ENCODE results near the gene SCAI. TPM values are rescaled to one million over a fixed set of nuclear protein-coding genes. Genes with fewer than 3 reads are reported as not detected.
"Not testable (repeated sequence)": the region's sequence is repeated elsewhere in the genome, so short reads cannot be mapped to it uniquely, and the experiment has no call there.

Gene SCAI
- polyA plus RNA-seq, 2 donors: 0.89 to 1.2 TPM

- Histone ChIP-seq H3K4me3 (ENCODE audit: low read depth in 1 of 2, low read length in 2 of 2) (no peak overlapping the region), H3K36me3 (ENCODE audit: control insufficient read depth in 2 of 2, insufficient read depth in 2 of 2, low read length in 1 of 2) (no peaks in the 10 kb centered on the region), H3K27ac (ENCODE audit: low read depth in 2 of 2, low read length in 1 of 2) (no peak overlapping the region), H3K27me3 (ENCODE audit: control insufficient read depth in 1 of 2, insufficient read depth in 2 of 2, low read length in 2 of 2) (no peaks in the 10 kb centered on the region), H3K9me3 (ENCODE audit: control insufficient read depth in 2 of 2, insufficient read depth in 1 of 2, low read depth in 1 of 2, low read length in 1 of 2) (no peaks in the 10 kb centered on the region), H3K4me1 (ENCODE audit: control insufficient read depth in 2 of 2, insufficient read depth in 2 of 2, low read length in 1 of 2) (no peaks in the 10 kb centered on the region)
Observed at GRCh38 chr9:125089331-125089730, 54.0 kb downstream of the SCAI start.

- Histone ChIP-seq H3K9me3 (ENCODE audit: control insufficient read depth in 2 of 2, insufficient read depth in 1 of 2, low read depth in 1 of 2, low read length in 1 of 2) (no peaks in the 10 kb centered on the region), H3K4me3 (ENCODE audit: low read depth in 1 of 2, low read length in 2 of 2) (no peak overlapping the region), H3K27me3 (ENCODE audit: control insufficient read depth in 1 of 2, insufficient read depth in 2 of 2, low read length in 2 of 2) (no peaks in the 10 kb centered on the region), H3K4me1 (ENCODE audit: control insufficient read depth in 2 of 2, insufficient read depth in 2 of 2, low read length in 1 of 2) (no peaks in the 10 kb centered on the region), H3K36me3 (ENCODE audit: control insufficient read depth in 2 of 2, insufficient read depth in 2 of 2, low read length in 1 of 2) (no peaks in the 10 kb centered on the region), H3K27ac (ENCODE audit: low read depth in 2 of 2, low read length in 1 of 2) (no peak overlapping the region)
- 94 to 96% methylated on average over 5 of the region's 5 CpGs for WGBS, 2 donors
Observed at GRCh38 chr9:125088752-125089151, 54.6 kb downstream of the SCAI start.

GRCh38 chr9:125085703-125086477, 57.4 kb downstream of the SCAI start:
- WGBS, 2 donors: 84 to 85% methylated on average over 6 of the region's 6 CpGs
- Histone ChIP-seq H3K4me1 (ENCODE audit: control insufficient read depth in 2 of 2, insufficient read depth in 2 of 2, low read length in 1 of 2) (no peaks in the 10 kb centered on the region), H3K36me3 (ENCODE audit: control insufficient read depth in 2 of 2, insufficient read depth in 2 of 2, low read length in 1 of 2) (no peaks in the 10 kb centered on the region), H3K27me3 (ENCODE audit: control insufficient read depth in 1 of 2, insufficient read depth in 2 of 2, low read length in 2 of 2) (no peaks in the 10 kb centered on the region), H3K9me3 (ENCODE audit: control insufficient read depth in 2 of 2, insufficient read depth in 1 of 2, low read depth in 1 of 2, low read length in 1 of 2) (no peaks in the 10 kb centered on the region), H3K27ac (ENCODE audit: low read depth in 2 of 2, low read length in 1 of 2) (no peak overlapping the region), H3K4me3 (ENCODE audit: low read depth in 1 of 2, low read length in 2 of 2) (no peak overlapping the region)

GRCh38 chr9:125082197-125082596, 61.1 kb downstream of the SCAI start:
- not testable (repeated sequence) for H3K9me3 ChIP-seq (ENCODE audit: control insufficient read depth in 2 of 2, insufficient read depth in 1 of 2, low read depth in 1 of 2, low read length in 1 of 2); H3K36me3 ChIP-seq (ENCODE audit: control insufficient read depth in 2 of 2, insufficient read depth in 2 of 2, low read length in 1 of 2); H3K27ac ChIP-seq (ENCODE audit: low read depth in 2 of 2, low read length in 1 of 2); H3K4me3 ChIP-seq (ENCODE audit: low read depth in 1 of 2, low read length in 2 of 2); H3K27me3 ChIP-seq (ENCODE audit: control insufficient read depth in 1 of 2, insufficient read depth in 2 of 2, low read length in 2 of 2); H3K4me1 ChIP-seq (ENCODE audit: control insufficient read depth in 2 of 2, insufficient read depth in 2 of 2, low read length in 1 of 2)
- 92 to 99% methylated on average over 6 of the region's 6 CpGs for WGBS, 2 donors

- H3K4me1 ChIP-seq (ENCODE audit: control insufficient read depth in 2 of 2, insufficient read depth in 2 of 2, low read length in 1 of 2); H3K4me3 ChIP-seq (ENCODE audit: low read depth in 1 of 2, low read length in 2 of 2): not testable (repeated sequence)
- 82 to 91% methylated on average over 2 of the region's 2 CpGs for WGBS, 2 donors
Observed at GRCh38 chr9:125080797-125081196, 62.5 kb downstream of the SCAI start.

GRCh38 chr9:125079931-125080330, 63.4 kb downstream of the SCAI start:
- no peaks in the 10 kb centered on the region for H3K27me3 ChIP-seq (ENCODE audit: control insufficient read depth in 1 of 2, insufficient read depth in 2 of 2, low read length in 2 of 2)
- H3K27ac ChIP-seq (ENCODE audit: low read depth in 2 of 2, low read length in 1 of 2): no peak overlapping the region
- 81 to 82% methylated on average over 2 of the region's 2 CpGs for WGBS, 2 donors
- H3K4me3 ChIP-seq (ENCODE audit: low read depth in 1 of 2, low read length in 2 of 2): no peak overlapping the region
- H3K9me3 ChIP-seq (ENCODE audit: control insufficient read depth in 2 of 2, insufficient read depth in 1 of 2, low read depth in 1 of 2, low read length in 1 of 2): no peaks in the 10 kb centered on the region
- no peaks in the 10 kb centered on the region for H3K36me3 ChIP-seq (ENCODE audit: control insufficient read depth in 2 of 2, insufficient read depth in 2 of 2, low read length in 1 of 2)
- no peaks in the 10 kb centered on the region for H3K4me1 ChIP-seq (ENCODE audit: control insufficient read depth in 2 of 2, insufficient read depth in 2 of 2, low read length in 1 of 2)

More at GRCh38 chr9:125080797-125081196, 62.5 kb downstream of the SCAI start:
- not testable (repeated sequence) for H3K27ac ChIP-seq (ENCODE audit: low read depth in 2 of 2, low read length in 1 of 2); H3K27me3 ChIP-seq (ENCODE audit: control insufficient read depth in 1 of 2, insufficient read depth in 2 of 2, low read length in 2 of 2); H3K9me3 ChIP-seq (ENCODE audit: control insufficient read depth in 2 of 2, insufficient read depth in 1 of 2, low read depth in 1 of 2, low read length in 1 of 2); H3K36me3 ChIP-seq (ENCODE audit: control insufficient read depth in 2 of 2, insufficient read depth in 2 of 2, low read length in 1 of 2)

- no peaks in the 10 kb centered on the region for H3K4me1 ChIP-seq (ENCODE audit: control insufficient read depth in 2 of 2, insufficient read depth in 2 of 2, low read length in 1 of 2)
- no peak overlapping the region for H3K27ac ChIP-seq (ENCODE audit: low read depth in 2 of 2, low read length in 1 of 2)
- no peaks in the 10 kb centered on the region for H3K36me3 ChIP-seq (ENCODE audit: control insufficient read depth in 2 of 2, insufficient read depth in 2 of 2, low read length in 1 of 2)
- H3K9me3 ChIP-seq (ENCODE audit: control insufficient read depth in 2 of 2, insufficient read depth in 1 of 2, low read depth in 1 of 2, low read length in 1 of 2): no peaks in the 10 kb centered on the region
- no peak overlapping the region for H3K4me3 ChIP-seq (ENCODE audit: low read depth in 1 of 2, low read length in 2 of 2)
- WGBS, 2 donors: 97% methylated on average over 7 of the region's 7 CpGs
- no peaks in the 10 kb centered on the region for H3K27me3 ChIP-seq (ENCODE audit: control insufficient read depth in 1 of 2, insufficient read depth in 2 of 2, low read length in 2 of 2)
Observed at GRCh38 chr9:125075997-125076396, 67.3 kb downstream of the SCAI start.

GRCh38 chr9:125074976-125075375, 68.4 kb downstream of the SCAI start:
- Histone ChIP-seq H3K27ac (ENCODE audit: low read depth in 2 of 2, low read length in 1 of 2) (no peak overlapping the region), H3K9me3 (ENCODE audit: control insufficient read depth in 2 of 2, insufficient read depth in 1 of 2, low read depth in 1 of 2, low read length in 1 of 2) (no peaks in the 10 kb centered on the region), H3K36me3 (ENCODE audit: control insufficient read depth in 2 of 2, insufficient read depth in 2 of 2, low read length in 1 of 2) (no peaks in the 10 kb centered on the region), H3K4me1 (ENCODE audit: control insufficient read depth in 2 of 2, insufficient read depth in 2 of 2, low read length in 1 of 2) (no peaks in the 10 kb centered on the region), H3K4me3 (ENCODE audit: low read depth in 1 of 2, low read length in 2 of 2) (no peak overlapping the region), H3K27me3 (ENCODE audit: control insufficient read depth in 1 of 2, insufficient read depth in 2 of 2, low read length in 2 of 2) (no peaks in the 10 kb centered on the region)
- 71 to 91% methylated on average over 2 of the region's 2 CpGs for WGBS, 2 donors

- no peaks in the 10 kb centered on the region for H3K9me3 ChIP-seq (ENCODE audit: control insufficient read depth in 2 of 2, insufficient read depth in 1 of 2, low read depth in 1 of 2, low read length in 1 of 2)
- H3K36me3 ChIP-seq (ENCODE audit: control insufficient read depth in 2 of 2, insufficient read depth in 2 of 2, low read length in 1 of 2): no peaks in the 10 kb centered on the region
- peaks cover 0 to 2% of the 10 kb centered on the region in 2 donors for H3K4me1 ChIP-seq (ENCODE audit: control insufficient read depth in 2 of 2, insufficient read depth in 2 of 2, low read length in 1 of 2)
- H3K4me3 ChIP-seq (ENCODE audit: low read depth in 1 of 2, low read length in 2 of 2): no peak overlapping the region
- H3K27me3 ChIP-seq (ENCODE audit: control insufficient read depth in 1 of 2, insufficient read depth in 2 of 2, low read length in 2 of 2): no peaks in the 10 kb centered on the region
- H3K27ac ChIP-seq (ENCODE audit: low read depth in 2 of 2, low read length in 1 of 2): no peak overlapping the region
- WGBS, 2 donors: 56 to 65% methylated on average over 10 of the region's 10 CpGs
Observed at GRCh38 chr9:125066839-125067619, 76.3 kb downstream of the SCAI start.

- H3K27me3 ChIP-seq (ENCODE audit: control insufficient read depth in 1 of 2, insufficient read depth in 2 of 2, low read length in 2 of 2): no peaks in the 10 kb centered on the region
- H3K9me3 ChIP-seq (ENCODE audit: control insufficient read depth in 2 of 2, insufficient read depth in 1 of 2, low read depth in 1 of 2, low read length in 1 of 2): no peaks in the 10 kb centered on the region
- WGBS, 2 donors: 93 to 94% methylated on average over 3 of the region's 3 CpGs
- no peak overlapping the region for H3K27ac ChIP-seq (ENCODE audit: low read depth in 2 of 2, low read length in 1 of 2)
- no peaks in the 10 kb centered on the region for H3K4me1 ChIP-seq (ENCODE audit: control insufficient read depth in 2 of 2, insufficient read depth in 2 of 2, low read length in 1 of 2)
- H3K36me3 ChIP-seq (ENCODE audit: control insufficient read depth in 2 of 2, insufficient read depth in 2 of 2, low read length in 1 of 2): no peaks in the 10 kb centered on the region
- no peak overlapping the region for H3K4me3 ChIP-seq (ENCODE audit: low read depth in 1 of 2, low read length in 2 of 2)
Observed at GRCh38 chr9:125061391-125061790, 81.9 kb downstream of the SCAI start.

All from esophagus (tissue), 2 donors.